LoVo (cell line): ENCODE results near the gene BIRC2.

ENCODE experiments used
- DNase-seq: peaks from one replicate; pipeline ENCODE4 v3.0.0-alpha.2; 2016; ENCODE audit warnings: low spot score

Gene BIRC2

DNA sequence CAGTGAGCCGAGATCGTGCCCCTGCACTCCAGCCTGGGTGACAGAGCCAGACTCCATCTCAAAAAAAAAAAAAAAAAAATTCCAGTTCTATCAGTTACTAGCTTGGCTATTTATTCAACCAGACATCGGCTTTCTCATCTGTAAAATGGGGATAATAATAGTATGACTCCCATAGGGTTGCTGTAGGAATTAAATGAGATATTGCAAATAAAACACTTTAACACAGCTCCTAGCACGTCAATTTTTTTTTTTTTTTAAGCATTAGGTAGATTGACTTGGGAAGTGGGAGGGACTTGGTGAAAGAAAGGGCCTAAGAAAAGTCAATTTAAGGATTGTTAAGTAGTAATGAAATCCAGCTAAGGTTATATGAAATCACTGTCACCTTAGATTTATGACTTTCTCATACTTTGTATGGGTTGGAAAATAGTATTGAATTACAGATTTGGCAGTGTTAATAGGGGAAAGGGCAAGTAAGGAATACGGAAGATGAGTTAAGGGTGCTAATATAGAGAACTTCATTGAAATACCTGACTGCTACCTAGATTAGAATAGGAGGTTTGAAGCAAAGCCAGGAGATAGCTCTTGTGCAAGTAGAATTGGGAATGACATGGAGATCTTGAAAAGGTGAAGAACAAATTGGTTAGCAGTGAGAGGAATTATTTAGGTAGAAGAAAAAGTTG, 28.8 kb downstream of the BIRC2 start:
- DNase-seq = no peak

GRCh38 chr11:102377891-102378290, 30.9 kb downstream of the BIRC2 start:
- no peak for DNase-seq

- DNase-seq = no peak
These were observed 31.8 kb downstream of the BIRC2 start for GRCh38 chr11:102378818-102379217.

DNA sequence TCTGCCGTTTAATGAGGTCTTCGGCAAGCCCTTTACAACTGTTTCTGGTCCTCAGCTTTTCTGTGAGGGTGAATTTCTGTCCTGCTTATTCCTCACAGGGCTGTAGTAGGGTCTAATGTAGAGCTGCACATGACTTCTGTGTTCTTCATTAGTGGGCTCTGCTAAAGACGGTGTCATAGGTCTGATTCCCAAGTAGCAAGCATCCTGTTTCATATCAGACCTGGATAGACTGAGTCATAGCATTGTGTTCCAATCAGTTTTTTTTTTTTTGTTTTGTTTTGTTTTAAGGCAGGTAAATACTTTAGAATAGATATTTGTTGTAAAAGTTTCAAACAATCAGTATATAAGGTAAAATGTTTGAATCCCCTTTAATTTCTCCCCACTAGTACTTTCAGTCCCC, 35.4 kb downstream of the BIRC2 start:
- DNase-seq = no peak

GRCh38 chr11:102383839-102384238, 36.8 kb downstream of the BIRC2 start:
- DNase-seq = no peak

GRCh38 chr11:102384419-102385079, 37.5 kb downstream of the BIRC2 start:
- no peak for DNase-seq

- DNase-seq = no peak
These were observed 38.3 kb downstream of the BIRC2 start for GRCh38 chr11:102385085-102386007.

GRCh38 chr11:102386136-102386734, 39.2 kb downstream of the BIRC2 start:
- DNase-seq = no peak

- DNase-seq = no peak
These were observed 40.2 kb downstream of the BIRC2 start for GRCh38 chr11:102387043-102387781.

DNA sequence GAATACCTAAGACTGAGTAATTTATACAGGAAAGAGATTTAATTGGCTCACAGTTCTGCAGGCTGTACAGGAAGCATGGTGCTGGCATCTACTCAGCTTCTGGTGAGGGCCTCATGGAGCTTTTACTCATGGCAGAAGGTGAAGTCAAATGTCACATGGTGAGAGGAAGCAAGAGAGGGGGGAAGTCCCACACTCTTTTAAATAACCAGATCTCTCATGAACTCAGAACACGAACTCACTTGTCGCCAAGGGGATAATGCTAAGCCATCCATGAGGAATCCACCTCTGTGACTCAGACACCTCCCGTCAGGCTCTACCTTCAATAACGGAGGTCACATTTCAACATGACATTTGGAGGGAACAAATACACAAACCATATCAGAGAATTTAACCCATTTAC, 42.2 kb downstream of the BIRC2 start:
- DNase-seq = no peak

- peak; percentile 73 for DNase-seq
These were observed 43.9 kb downstream of the BIRC2 start for GRCh38 chr11:102390667-102391465.

DNA sequence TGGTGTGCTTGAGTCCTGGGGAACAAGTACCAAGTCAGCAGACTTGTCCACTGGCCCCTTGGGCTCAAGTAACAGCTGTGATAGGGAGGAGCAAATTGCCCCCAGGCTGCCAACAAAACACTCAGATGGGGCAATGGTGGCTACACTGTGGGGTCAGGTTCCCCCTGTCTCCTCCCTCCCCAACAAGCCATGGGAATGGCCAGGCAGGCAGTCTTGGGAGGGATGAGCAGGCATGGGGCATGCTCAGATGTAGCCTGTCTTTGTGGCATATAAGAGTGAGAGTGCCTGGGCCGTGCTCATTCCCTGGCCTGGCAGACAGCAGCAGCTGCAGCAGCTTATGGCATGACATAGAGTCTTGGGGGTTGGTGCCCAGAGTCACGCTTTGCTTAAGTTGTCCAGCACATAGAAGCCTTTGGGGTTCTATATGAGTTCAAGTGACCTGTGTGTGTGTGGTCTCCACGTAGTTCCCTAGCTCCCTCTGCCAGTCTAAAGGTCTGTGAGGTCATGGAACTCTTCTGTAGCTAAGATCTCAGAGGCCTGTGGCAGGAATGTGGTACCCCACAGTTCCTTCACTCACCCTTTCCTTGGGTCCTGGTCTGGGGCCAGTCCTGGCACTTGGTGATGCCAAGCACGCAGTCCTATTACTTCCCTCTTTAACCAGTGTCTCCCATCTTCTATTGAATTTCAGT, 44.7 kb downstream of the BIRC2 start:
- DNase-seq = no peak

DNA sequence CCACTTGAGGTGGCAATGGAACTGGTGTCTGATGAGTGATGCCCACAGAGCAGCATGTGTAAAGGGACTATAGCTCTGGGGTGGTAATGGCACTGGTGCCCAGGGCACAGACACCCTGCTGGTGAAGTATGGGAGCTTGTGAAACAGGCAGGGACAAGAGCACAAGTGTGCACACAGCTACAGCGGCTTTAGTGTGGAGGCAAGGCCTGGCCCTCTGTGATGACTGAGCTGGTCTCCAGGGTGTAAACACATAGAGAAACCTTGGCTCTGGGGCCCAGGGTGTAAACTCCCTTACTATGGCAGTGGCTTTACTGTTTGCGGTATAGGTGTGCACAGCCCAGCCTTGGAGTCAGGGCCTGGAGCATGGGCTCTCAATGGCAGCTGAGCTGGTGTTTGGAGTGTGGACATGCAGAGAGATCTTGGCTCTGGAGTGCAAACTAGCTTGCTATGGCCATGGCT, 46.3 kb downstream of the BIRC2 start:
- DNase-seq = no peak

DNA sequence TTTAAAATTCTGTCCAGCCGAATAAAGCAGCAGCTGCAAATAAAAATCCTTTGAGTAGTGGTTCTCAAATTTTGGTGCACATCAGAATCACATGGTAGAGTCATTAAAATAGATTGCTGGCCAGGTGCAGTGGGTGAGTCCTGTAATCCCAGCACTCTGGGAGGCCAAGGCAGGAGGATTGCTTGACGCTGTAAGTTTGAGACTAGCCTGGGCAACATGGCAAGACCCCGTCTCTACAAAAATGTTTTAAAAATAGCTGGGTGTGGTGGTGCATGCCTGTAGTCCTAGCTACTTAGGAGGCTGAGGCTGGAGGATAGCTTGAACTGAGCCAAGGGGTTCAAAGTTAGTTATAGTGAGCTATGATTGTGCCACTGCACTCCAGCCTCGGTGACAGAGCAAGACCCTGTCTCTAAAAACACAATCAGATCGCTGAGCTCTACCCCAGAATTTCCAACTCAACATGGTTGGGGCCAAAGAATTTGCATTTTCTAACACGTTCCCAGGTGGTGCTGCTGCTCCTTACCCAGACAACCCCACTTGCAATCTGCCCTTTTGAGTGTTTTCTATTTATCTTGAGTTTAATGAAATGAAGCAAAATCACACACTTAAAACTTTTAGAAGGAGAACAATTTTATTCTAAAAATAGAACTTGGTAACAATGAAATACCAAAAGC, 48.8 kb downstream of the BIRC2 start:
- no peak for DNase-seq

- no peak for DNase-seq
These were observed 49.9 kb downstream of the BIRC2 start for GRCh38 chr11:102396708-102397563.

DNA sequence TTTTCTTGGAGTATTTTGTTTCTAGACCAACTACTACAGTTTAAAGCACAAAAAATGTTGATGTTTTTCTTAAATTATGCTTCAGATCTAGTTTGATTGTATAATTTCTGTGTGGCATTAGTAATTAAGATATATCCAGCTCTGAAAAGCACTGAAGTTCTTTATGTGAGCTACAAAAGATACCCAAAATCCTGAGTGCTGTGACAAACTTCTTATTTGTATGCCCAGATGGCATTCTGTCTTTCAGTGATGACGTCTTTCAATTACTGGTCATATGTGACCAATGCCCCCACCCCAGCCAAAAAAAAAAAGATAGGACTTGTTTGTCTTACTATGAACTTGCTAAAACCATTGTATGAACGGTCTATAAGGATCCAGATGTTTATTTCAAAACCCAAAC, 51.3 kb downstream of the BIRC2 start:
- DNase-seq = no peak

DNA sequence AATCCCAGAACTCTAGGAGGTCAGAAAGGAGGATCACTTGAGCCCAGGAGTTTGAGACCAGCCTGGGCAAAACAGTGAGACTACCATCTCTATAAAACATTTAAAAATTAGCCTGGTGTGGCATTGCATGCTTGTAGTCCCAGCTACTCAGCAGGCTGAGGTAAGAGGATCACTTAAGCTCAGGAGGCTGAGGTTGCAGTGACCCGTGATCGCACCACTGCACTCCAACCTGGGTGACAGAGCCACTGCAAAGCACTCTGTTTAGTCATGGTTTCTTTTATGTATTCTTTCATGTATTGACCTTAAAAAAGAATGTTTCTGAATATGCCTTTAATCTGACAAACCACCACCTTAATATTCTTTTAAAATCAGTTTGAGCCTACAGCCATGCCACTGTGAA, 52.2 kb downstream of the BIRC2 start:
- no peak for DNase-seq

GRCh38 chr11:102400603-102401002, 53.6 kb downstream of the BIRC2 start:
- no peak for DNase-seq

DNA sequence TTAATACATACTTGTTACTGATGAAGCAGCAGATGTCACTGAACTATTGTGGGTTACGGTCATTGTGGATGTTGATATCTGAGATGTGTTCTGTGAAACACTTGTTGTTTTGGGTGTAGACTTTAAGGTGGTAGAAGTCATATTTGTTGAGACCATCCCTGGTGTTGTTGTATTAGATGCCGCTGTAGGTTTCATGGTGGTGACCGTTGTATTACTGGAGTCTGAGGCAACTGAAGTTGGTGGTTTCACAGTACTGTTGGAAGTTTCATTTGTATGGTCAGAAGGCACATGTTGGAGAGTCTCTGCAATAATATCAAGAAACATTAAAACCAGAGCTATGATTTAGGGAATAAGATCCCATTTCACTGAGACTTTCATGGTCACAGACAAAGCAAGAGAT, 54.9 kb downstream of the BIRC2 start:
- no peak for DNase-seq
